ENCODE results near the gene TFEB. TPM values are rescaled to one million over a fixed set of nuclear protein-coding genes. Genes with fewer than 3 reads are reported as not detected.
"Not testable (repeated sequence)": the region's sequence is repeated elsewhere in the genome, so short reads cannot be mapped to it uniquely, and the experiment has no call there.

Gene TFEB
- total RNA-seq, 1 donor: 3.0 TPM

DNA sequence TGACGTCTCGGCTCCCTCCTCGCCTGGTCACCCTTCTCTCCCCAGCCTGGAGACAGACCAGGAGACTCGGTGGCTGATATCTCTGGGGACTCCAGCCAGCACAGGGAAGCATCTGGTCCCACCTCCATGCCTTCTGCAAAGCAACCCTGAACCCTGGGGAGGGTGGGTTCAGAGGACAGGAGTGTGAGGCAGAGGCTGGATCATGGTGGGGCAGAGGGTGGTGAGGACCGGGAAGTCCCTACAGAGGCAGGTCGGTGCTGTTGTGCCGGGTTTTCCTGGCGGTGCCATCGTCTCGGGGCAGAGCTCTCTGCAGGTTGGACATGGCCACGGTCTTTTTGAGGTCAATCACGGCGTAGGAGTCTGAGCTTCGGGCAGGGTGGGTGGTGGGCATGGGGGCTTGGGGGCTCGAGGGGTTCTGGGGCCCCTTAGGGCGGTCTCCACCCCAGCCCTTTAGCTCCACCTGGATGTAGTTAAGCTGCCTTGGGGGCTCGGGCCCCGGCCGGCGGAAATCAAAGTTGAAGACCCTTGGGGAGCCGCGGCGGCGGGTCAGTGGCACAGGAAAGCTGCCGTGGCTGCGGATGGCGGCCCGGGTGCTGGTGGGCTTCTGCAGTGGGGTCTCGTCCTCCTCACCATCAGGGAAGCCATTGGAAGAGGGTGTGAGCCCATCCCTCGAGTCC is 35.1 kb upstream of the TFEB start:
- no peak overlapping the region for H3K4me3 ChIP-seq (ENCODE audit: low read depth, low read length)
- TF ChIP-seq, protein P1, sequence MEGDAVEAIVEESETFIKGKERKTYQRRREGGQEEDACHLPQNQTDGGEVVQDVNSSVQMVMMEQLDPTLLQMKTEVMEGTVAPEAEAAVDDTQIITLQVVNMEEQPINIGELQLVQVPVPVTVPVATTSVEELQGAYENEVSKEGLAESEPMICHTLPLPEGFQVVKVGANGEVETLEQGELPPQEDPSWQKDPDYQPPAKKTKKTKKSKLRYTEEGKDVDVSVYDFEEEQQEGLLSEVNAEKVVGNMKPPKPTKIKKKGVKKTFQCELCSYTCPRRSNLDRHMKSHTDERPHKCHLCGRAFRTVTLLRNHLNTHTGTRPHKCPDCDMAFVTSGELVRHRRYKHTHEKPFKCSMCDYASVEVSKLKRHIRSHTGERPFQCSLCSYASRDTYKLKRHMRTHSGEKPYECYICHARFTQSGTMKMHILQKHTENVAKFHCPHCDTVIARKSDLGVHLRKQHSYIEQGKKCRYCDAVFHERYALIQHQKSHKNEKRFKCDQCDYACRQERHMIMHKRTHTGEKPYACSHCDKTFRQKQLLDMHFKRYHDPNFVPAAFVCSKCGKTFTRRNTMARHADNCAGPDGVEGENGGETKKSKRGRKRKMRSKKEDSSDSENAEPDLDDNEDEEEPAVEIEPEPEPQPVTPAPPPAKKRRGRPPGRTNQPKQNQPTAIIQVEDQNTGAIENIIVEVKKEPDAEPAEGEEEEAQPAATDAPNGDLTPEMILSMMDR (IDR thresholded peaks at IDR 0.05; ENCODE audit: insufficient read depth, low read depth, low read length): no peak
- DNase-seq (ENCODE audit: low read depth): no peak

DNA sequence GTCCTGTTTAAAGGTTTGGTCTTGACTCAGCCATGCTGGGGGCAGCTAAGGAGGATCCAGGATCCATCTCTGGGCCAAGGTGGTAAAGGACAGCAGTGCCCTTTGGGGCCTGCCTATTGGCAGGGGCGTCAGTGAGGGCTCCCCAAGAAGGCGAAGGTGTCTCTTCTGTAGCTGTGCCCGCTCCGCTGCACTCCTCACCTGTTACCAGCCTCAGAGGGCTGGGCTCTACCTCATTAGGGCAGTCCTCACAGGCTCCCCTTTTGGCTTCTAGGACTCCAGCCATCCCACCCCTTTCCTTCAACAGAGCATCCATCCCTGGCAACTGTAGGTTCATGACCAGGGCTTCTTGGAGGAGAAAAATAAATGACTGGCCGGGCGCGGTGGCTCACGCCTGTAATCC is 34.0 kb upstream of the TFEB start:
- H3K4me3 ChIP-seq (ENCODE audit: low read depth, low read length): no peak overlapping the region
- no peak for DNase-seq (ENCODE audit: low read depth)
- TF ChIP-seq, protein P1 (IDR thresholded peaks at IDR 0.05; ENCODE audit: insufficient read depth, low read depth, low read length): no peak

GRCh38 chr6:41768545-41769308 is 33.3 kb upstream of the TFEB start:
- no peak for DNase-seq (ENCODE audit: low read depth)
- no peak overlapping the region for H3K4me3 ChIP-seq (ENCODE audit: low read depth, low read length)
- TF ChIP-seq, protein P1 (IDR thresholded peaks at IDR 0.05; ENCODE audit: insufficient read depth, low read depth, low read length): no peak

DNA sequence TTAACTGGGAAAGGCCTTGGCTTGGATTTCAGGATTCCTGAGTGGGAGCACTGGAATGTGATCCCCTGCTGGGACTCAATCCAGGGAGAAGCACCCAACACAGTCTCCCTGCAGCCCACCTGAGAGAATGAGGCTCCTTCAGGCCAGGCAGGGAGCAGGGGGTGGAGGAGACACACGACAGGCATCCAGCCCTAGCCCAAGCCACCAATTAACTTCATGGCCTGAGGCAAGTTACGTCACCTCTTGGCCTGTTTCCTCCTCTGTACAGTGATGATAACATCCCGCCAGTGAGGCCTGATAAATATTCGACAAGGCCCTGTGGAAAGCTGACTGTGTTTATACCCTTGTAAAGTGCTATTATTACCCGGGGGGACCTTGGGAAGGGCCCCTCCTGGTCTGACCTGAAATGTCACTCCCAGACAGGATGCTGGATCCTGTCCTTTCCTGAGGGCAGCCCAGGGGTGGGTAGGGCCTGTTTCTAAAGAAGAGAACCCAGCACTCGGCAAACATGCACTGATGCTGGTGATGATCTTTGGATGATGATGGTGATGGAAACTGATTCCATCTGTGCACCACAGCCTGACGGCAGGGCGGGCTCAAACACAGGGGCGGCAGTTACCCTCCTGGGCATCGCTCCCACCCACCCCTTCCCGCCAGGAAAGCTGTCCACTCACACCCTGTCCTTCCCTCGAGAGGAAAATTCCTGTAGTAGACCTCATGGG is 31.9 kb upstream of the TFEB start:
- DNase-seq (ENCODE audit: low read depth): peak; percentile 82
- H3K4me3 ChIP-seq (ENCODE audit: low read depth, low read length): no peak overlapping the region
- TF ChIP-seq, protein P1 (IDR thresholded peaks at IDR 0.05; ENCODE audit: insufficient read depth, low read depth, low read length): no peak

GRCh38 chr6:41766043-41766664 is 30.7 kb upstream of the TFEB start:
- H3K4me3 ChIP-seq (ENCODE audit: low read depth, low read length); DNase-seq (ENCODE audit: low read depth): not testable (repeated sequence)

GRCh38 chr6:41763470-41763869 is 28.1 kb upstream of the TFEB start:
- no peak overlapping the region for H3K4me3 ChIP-seq (ENCODE audit: low read depth, low read length)
- DNase-seq (ENCODE audit: low read depth): no peak
- TF ChIP-seq, protein P1 (IDR thresholded peaks at IDR 0.05; ENCODE audit: insufficient read depth, low read depth, low read length): no peak

Measured in fibroblast of villous mesenchyme (primary cell).